Measurements from ENCODE around the gene CDKAL1.
"Not testable (repeated sequence)": the region's sequence is repeated elsewhere in the genome, so short reads cannot be mapped to it uniquely, and the experiment has no call there.

The CDKAL1 gene

DNA sequence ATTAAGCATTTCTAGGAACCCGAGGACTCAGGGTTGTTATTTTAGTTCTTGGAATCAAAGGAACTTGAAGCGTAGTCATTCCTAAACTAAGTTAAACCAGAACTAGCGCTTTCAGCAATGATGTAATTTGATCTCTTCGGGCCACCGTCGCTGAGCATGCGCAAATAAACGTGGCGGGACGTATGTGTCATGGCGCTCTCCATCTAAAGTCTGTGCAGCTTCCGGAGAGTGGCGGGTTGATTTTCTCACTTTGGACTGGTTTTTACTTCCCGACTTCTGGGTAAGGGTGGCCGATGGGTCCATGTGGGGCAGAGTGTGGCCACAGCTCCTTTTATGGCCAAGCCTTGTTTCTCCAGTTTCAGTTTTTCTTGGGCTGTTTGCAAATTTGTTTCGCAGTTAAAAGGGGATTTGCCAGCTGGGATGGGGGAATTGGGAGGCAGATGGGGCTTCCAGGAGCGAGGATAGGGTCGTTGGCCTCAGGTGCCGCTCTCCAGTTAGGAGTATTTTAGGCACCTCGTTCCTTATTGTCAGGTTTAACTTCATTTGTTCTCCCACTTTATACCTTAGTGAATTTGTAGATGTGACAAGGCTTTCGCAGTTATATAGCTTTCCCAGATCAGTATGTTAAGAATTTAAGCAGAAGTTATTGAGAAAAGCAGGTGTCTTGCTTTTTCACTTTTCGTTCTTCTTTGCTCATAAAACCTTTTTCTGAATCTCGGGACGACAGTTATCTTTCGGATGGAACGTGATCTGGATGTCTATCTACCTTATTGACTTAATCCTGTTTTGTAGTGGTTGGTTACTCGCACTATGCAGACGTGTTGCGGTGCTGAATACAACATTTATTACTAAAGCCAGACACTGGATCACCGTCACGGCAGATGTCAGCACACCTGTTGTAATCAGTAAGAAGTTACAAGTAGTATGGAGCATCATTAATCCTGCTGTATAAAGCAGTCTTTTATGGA is at the start of gene CDKAL1:
TSS of gene CDKAL1 (plus strand) at position 163 of the 968 bp plus-strand sequence. CDS start 11,894 bp downstream, outside the sequence.
- peak; percentile 76 for DNase-seq (ENCODE audit: low read depth, low spot score)

DNA sequence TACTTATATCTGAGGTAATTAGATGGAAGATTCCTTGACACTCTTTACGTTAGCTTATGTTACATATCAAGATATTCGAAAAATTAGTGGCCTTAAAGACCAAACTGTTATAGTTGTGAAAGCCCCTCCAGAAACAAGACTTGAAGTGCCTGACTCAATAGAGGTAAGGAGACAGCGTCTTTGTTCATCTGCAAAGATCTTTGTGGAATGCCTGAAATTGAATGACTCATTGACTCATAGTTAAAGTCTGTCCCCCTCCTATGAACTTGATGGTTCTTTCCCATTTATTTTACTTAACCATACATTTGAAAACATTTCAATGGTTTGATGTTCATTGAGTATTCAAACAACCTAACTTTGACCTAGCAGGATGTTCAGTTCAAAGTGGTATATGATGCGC is 47.6 kb upstream of the CDKAL1 start:
- DNase-seq (ENCODE audit: low read depth, low spot score), result no peak

DNA sequence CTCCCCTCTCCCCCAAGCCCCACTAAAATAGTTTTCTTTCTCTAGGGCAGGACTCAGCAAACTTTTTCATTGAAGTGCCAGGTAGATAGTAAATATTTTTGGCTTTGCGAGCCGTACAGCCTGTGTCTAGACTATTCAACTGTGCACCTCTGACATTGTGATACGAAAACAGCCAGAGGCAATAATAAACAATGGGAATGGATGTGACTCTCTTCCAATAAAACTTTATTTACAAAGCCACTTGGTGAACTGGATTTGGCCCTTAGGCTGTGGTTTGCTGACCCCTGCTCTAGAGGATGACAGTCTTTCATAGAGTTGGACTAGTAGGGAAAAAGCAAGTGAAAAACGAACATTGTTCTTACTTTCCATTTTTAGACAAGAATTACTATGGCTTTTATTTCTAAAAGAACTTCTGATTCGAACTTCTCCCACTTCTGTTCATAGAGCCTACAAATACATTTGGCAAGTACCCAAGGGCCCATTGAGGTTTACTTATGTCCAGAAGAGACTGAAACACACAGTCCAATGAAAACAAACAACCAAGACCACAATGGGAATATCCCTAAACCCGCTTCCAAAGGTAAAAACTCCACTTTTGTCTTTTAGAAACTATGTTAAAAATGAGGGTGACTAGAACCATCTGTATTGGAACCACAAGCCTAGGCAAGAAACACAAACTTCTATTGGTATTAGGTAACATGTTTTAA is 46.4 kb upstream of the CDKAL1 start:
- no peak for DNase-seq (ENCODE audit: low read depth, low spot score)

GRCh38 chr6:20490591-20490990 is 43.7 kb upstream of the CDKAL1 start:
- no peak for DNase-seq (ENCODE audit: low read depth, low spot score)

GRCh38 chr6:20492099-20492498 is 42.2 kb upstream of the CDKAL1 start:
- DNase-seq (ENCODE audit: low read depth, low spot score), result no peak

DNA sequence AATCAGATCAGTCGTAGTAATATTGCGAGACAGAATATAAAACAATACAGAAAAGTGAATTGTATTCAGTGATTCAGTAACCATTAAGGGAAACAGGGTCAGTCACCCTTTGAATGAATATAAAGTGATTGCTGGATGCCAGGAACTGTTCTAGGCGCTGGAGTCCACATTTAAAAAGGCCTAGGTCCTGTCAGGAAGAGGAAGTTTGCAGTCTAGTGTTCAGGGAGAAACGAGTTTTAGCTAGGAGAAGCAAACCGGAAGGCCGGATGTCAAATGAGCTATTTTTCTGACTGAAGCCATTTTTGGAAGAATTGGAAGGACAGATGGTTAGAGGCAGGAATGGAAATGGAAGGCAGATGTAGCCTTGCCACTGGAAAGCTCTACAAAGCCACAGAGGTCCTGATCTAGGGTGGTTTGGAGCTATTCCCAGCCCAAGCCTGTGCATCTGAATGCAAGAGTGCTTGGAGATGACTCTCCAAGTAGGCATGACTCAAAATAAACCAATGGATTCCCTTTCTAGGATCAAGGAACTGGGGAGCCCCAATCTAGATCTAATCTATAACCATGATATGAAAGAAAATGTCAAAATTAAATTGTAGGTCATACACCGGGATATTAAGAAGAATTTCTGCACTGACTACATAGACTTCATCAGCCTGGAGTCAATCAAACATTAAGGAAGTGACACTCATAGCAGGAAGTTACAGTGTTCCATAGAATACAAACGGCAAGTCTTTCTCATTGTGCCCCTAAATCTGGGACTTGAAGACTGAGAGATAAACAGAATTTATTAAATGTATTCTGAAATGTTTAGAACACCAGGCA is 36.8 kb upstream of the CDKAL1 start:
- DNase-seq (ENCODE audit: low read depth, low spot score), result no peak

GRCh38 chr6:20498041-20498385 is 36.2 kb upstream of the CDKAL1 start:
- DNase-seq (ENCODE audit: low read depth, low spot score), result no peak

- DNase-seq (ENCODE audit: low read depth, low spot score), result no peak
These were observed 25.0 kb upstream of the CDKAL1 start for GRCh38 chr6:20509212-20509611.

DNA sequence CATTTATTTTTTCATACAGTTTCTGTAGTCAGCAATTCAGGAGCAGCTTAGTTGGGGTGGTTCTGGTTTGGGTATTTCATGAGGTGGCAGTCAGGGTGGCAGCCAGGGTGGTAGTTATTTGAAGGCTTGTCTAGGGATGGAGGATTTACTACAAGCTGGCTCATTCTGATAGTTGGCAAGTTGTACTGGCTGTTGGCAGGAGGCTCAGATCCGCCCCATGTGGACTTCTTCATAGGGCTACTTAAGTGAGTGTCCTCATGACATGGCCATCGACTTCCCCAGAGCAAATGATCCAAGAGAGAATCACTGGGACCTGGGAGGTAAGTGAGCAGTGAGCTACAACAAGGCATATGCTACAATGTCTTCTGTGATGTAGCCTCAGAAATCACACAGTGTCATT is 22.4 kb upstream of the CDKAL1 start:
- no peak for DNase-seq (ENCODE audit: low read depth, low spot score)

DNA sequence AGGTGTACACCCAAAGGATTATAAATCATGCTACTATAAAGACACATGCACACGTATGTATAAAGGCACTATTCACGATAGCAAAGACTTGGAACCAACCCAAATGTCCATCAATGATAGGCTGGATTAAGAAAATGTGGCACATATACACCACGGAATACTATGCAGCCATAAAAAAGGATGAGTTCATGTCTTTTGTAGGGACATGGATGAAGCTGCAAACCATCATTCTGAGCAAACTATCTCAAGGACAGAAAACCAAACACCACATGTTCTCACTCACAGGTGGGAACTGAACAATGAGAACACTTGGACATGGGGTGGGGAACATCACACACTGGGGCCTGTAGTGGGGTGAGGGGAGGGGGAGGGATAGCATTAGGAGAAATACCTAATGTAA is 9.0 kb upstream of the CDKAL1 start:
- DNase-seq (ENCODE audit: low read depth, low spot score), result not testable (repeated sequence)

DNA sequence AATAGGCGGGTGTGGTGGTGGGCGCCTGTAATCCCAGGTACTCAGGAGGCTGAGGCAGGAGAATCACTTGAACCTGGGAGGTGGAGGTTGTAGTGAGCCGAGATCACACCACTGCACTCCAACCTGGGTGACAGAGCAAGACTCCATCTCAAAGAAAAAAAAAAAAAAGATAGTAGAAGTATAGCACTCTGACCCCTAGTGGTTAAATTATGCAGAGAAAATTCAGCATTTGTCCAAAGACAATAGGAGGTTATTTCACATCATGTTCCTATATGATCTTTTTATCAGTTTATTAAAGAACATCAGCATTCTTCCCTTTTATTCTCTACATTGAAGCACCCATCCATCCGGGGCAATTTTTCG is 5.2 kb upstream of the CDKAL1 start:
- not testable (repeated sequence) for DNase-seq (ENCODE audit: low read depth, low spot score)

- DNase-seq (ENCODE audit: low read depth, low spot score), result no peak
These were observed 1.4 kb upstream of the CDKAL1 start for GRCh38 chr6:20532881-20533280.

DNA sequence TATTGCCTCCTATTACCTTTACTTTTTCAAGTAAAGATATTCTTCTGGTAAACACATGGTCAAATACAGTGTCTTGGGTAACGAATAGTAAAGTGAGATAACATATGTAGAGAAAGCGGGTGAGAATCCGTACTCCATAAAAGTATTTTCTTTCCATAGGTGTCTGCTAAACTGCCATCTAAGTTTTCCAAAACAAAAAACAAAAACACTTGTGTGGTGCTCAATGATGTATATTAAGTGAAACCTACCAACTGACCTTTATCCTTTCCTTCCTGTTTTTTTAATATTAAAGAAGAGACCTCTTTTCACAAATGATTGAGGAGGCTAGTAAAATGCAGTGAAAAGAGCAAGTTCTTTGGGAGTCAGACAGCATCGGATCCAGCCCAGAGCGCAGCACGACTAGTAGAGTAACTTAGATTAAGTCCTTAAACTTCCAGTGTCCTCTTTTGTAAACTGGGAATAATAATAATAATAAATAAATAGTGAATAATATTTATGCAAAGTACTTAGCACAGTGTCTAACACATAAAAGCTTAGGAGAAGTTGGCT is 437 bp upstream of the CDKAL1 start:
- no peak for DNase-seq (ENCODE audit: low read depth, low spot score)

DNA sequence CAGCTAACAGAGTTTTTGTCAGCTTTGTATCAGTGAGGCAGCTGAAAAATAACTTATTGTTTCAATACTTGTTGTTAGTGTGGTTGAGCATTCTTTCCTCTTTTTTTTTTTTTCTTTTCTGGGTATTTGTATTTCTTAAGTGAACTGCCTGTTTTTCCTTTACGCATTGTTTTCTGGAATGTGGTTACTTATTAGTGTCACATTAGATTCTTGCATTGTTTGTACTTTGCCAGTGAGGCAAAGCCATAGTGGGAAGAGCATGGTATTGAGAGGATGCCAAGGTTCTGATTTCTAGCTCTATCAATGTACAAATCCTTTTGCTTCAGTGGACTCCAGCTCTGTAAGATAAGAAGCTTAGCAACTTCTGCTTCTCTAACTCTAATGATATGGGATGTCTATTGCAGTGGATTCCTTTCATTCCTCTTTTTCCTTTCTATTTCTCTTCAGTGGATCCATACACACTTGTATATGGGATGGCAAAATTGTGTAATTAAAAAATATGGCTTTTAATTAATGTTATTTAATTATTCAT is 3.9 kb downstream of the CDKAL1 start:
- no peak for DNase-seq (ENCODE audit: low read depth, low spot score)

DNA sequence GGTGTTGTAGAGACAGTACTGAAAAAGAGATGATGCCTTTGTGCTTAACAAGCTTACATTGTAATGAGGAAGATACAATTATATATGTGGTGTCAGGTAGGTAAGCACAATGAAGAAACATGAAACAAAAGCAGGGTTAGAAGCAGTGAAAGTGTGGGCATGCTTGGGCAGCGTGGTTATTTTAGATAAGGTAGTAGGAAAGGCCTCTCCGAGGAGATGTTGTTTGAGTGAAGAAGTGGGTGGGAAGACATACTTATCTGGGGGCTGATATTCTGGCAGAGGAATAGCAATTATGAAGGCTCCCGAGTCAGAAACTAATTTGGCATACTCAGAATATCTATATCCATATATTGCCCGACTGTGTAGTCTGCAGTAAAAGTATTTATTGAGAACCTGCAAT is 4.7 kb downstream of the CDKAL1 start:
- no peak for DNase-seq (ENCODE audit: low read depth, low spot score)

DNA sequence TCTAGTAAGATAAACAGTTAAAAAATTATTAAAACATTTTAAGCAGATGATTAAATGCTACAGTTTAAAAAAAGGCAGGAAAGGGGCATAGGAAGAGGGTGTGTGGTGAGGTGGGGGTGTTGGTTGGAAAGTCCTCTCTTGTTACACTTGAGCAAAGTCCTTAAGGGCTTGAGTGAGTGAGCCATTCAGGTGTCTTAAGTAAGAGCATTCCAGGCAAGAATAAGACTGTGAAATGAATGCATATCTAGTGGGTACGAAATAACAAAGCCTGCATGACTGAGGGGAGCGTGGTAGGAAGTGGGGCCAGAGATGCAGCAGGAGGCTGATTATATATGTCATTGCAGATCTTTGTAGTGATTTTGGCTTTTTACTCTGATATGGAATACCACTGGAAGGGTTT is 5.1 kb downstream of the CDKAL1 start:
- DNase-seq (ENCODE audit: low read depth, low spot score), result no peak

GRCh38 chr6:20540683-20541082 is 6.4 kb downstream of the CDKAL1 start:
- DNase-seq (ENCODE audit: low read depth, low spot score), result no peak

DNA sequence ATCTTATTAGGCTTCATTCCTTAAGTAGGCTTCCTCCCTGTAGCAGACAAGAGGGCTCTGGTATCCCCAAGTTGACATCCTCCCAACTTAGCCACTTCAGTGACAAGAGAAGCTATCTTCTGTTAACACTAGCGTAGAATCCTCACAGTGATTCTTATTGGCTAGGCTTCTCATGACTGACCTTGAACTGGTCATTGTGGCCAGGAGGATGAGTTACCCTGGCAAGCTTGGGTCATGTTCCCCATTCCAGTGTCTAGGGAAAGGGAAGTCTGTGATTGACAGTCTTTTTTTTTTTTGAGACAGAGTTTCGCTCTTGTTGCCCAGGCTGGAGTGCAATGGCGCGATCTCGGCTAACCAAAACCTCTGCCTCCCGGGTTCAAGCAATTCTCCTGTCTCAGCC is 7.1 kb downstream of the CDKAL1 start:
- DNase-seq (ENCODE audit: low read depth, low spot score), result no peak

GRCh38 chr6:20542927-20543602 is 8.8 kb downstream of the CDKAL1 start:
- no peak for DNase-seq (ENCODE audit: low read depth, low spot score)

GRCh38 chr6:20548264-20548663 is 14.0 kb downstream of the CDKAL1 start:
- DNase-seq (ENCODE audit: low read depth, low spot score), result no peak

DNA sequence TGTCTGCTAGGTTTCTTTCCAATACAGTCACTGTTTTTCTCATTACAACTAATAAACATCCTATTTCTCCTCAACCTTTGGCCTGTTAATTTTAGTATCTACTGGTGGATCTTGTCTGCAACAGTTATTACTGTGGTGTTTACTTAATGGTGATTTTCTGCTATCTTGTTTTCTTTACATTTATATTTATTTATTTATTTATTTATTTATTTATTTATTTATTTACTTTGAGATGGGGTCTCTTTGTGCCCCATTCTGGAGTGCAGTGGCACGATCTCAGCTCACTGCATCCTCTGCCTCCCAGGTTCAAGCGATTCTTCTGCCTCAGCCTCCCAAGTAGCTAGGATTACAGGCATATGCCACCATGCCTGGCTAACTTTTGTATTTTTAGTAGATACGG is 15.1 kb downstream of the CDKAL1 start:
- not testable (repeated sequence) for DNase-seq (ENCODE audit: low read depth, low spot score)
